CD4-positive, alpha-beta T cell (primary cell): ENCODE measurements around the gene TMEM208. TPM values are rescaled to one million over a fixed set of nuclear protein-coding genes. Genes with fewer than 3 reads are reported as not detected.

Experiments
- ATAC-seq: fragments of 200-7000 bp; cut with Tn5 transposase; one replicate; pipeline ENCODE4 v1.10.0; 2022; ENCODE audit warnings: mild to moderate bottlenecking; ENCODE audit not compliant: poor library complexity
- CTCF ChIA-PET: fragments of 350-600 bp; sonication (Branson Sonifier 250); formaldehyde crosslinking; loops from one replicate; lab custom pipeline; 2021; ENCODE audit warnings: antibody characterized with exemption, inconsistent platforms; lab: Charles Lee
- POLR2A ChIA-PET: fragments of 350-600 bp; sonication (Branson Sonifier 250); formaldehyde crosslinking; loops from one replicate; lab custom pipeline; 2021; ENCODE audit warnings: antibody characterized with exemption, inconsistent platforms; lab: Charles Lee
- DNase-seq, 14 experiments: peaks; one replicate each; pipeline ENCODE4 v3.0.0-alpha.2; 2013 to 2020; ENCODE audit warnings: mixed read lengths in 2 of 14
- H3K27ac ChIP-seq, 2 donors: one replicate each; pipeline versions ENCODE4 v1.5.1 to v1.7.0; 2013; ENCODE audit warnings: low read length in 2 of 2, low read depth in 1 of 2, mild to moderate bottlenecking in 1 of 2
- H3K27me3 ChIP-seq, 2 experiments: 1 replicate in 1 of 2; 2 replicates in 1 of 2; pipeline versions ENCODE4 v1.6.1 to v1.7.0; 2013; ENCODE audit warnings: low read length in 2 of 2, control low read depth in 1 of 2, mild to moderate bottlenecking in 1 of 2, moderate library complexity in 1 of 2; ENCODE audit not compliant: insufficient read depth in 2 of 2, control insufficient read depth in 1 of 2
- H3K36me3 ChIP-seq: one replicate; pipeline ENCODE4 v1.6.1; 2013; ENCODE audit warnings: low read length, control low read depth; ENCODE audit not compliant: insufficient read depth
- H3K4me1 ChIP-seq: one replicate; pipeline ENCODE4 v1.6.1; 2013; ENCODE audit warnings: low read length, control low read depth; ENCODE audit not compliant: insufficient read depth
- H3K4me3 ChIP-seq: one replicate; pipeline ENCODE4 v1.5.1; 2013; ENCODE audit warnings: mild to moderate bottlenecking, low read length, moderate library complexity
- H3K9me3 ChIP-seq, 2 experiments: 1 replicate in 1 of 2; 2 replicates in 1 of 2; pipeline versions ENCODE4 v1.6.1 to v1.7.0; 2013; ENCODE audit warnings: low read length in 2 of 2, mild to moderate bottlenecking in 2 of 2, control low read depth in 1 of 2, moderate library complexity in 1 of 2; ENCODE audit not compliant: control insufficient read depth in 1 of 2, insufficient read depth in 1 of 2
- H3K27ac Mint-ChIP-seq: one replicate; pipeline ENCODE4 v1.8.0; 2020; ENCODE audit warnings: mixed read lengths
- H3K27me3 Mint-ChIP-seq: one replicate; pipeline ENCODE4 v1.8.0; 2021; ENCODE audit warnings: mixed read lengths
- H3K36me3 Mint-ChIP-seq: one replicate; pipeline ENCODE4 v1.8.0; 2021; ENCODE audit warnings: low read depth, mixed read lengths
- H3K4me1 Mint-ChIP-seq: one replicate; pipeline ENCODE4 v1.8.0; 2021; ENCODE audit warnings: low read depth, mixed read lengths
- H3K4me3 Mint-ChIP-seq: one replicate; pipeline ENCODE4 v1.8.0; 2020; ENCODE audit warnings: mild to moderate bottlenecking, mixed read lengths
- H3K9me3 Mint-ChIP-seq: one replicate; pipeline ENCODE4 v1.8.0; 2020; ENCODE audit warnings: mixed read lengths
- CTCF ChIP-seq: fragments of 200-600 bp; IDR thresholded peaks from one replicate; pipeline ENCODE4 v1.8.0; 2022; ENCODE audit warnings: antibody characterized with exemption, mild to moderate bottlenecking
- intact Hi-C, 2 experiments: fragments of 100-400 bp; cut with DNase I in 1 of 2; cut with micrococcal nuclease in 1 of 2; formaldehyde crosslinking; loops; one replicate each; pipeline versions ENCODE4 v1.15.1 to v1.9.0; 2023 to 2025; cut with DNase I, micrococcal nuclease
- total RNA-seq, 174 experiments: library from RNA in 2 of 174; stranded (reverse) in 2 of 174; gene quantifications; one replicate each; pipeline ENCODE4 v1.2.3 and lab custom pipeline; 2021 to 2026

TMEM208 gene
- total RNA-seq, 2 experiments from 2014 or later, result 35.8 to 37.6 TPM

GRCh38 chr16:67213197-67214019 lies 13.5 kb upstream of the TMEM208 start:
- Mint-ChIP-seq H3K36me3 (peaks cover 9% of the 10 kb centered on the region), H3K4me1 (no peaks in the 10 kb centered on the region), H3K4me3 (no peak overlapping the region), H3K27me3 (no peaks in the 10 kb centered on the region), H3K27ac (no peak overlapping the region), H3K9me3 (no peaks in the 10 kb centered on the region)
- no peak for ATAC-seq
- Histone ChIP-seq H3K9me3 (no peaks in the 10 kb centered on the region), H3K36me3 (peaks cover 8% of the 10 kb centered on the region), H3K27ac (no peak overlapping the region), H3K4me1 (no peaks in the 10 kb centered on the region), H3K4me3 (no peak overlapping the region), H3K27me3 (no peaks in the 10 kb centered on the region)
- no peak for DNase-seq
- intact Hi-C loops, result no loop called here
- ChIA-PET POLR2A (no interaction called here), CTCF (no interaction called here)
- no peak for TF ChIP-seq CTCF

- Histone ChIP-seq H3K4me3 (no peak overlapping the region), H3K36me3 (peaks cover 6% of the 10 kb centered on the region), H3K4me1 (no peaks in the 10 kb centered on the region), H3K9me3 (no peaks in the 10 kb centered on the region), H3K27ac (no peak overlapping the region), H3K27me3 (no peaks in the 10 kb centered on the region)
- Mint-ChIP-seq H3K27ac (no peak overlapping the region), H3K4me1 (no peaks in the 10 kb centered on the region), H3K4me3 (no peak overlapping the region), H3K9me3 (no peaks in the 10 kb centered on the region), H3K27me3 (no peaks in the 10 kb centered on the region), H3K36me3 (peaks cover 9% of the 10 kb centered on the region)
- DNase-seq (no peak), ATAC-seq (no peak)
- CTCF ChIA-PET, result no interaction called here
- TF ChIP-seq CTCF, result no peak
- intact Hi-C loops, result no loop called here
- POLR2A ChIA-PET, result interaction anchor here (1.8 kb wide), 1 partner anchor 11 kb away, joined by 9 read pairs; the partner anchor contains the start of gene TMEM208
Measured at GRCh38 chr16:67215706-67216105, 11.2 kb upstream of the TMEM208 start.

- TF ChIP-seq CTCF, result no peak
Measured at GRCh38 chr16:67216612-67217490, 10.1 kb upstream of the TMEM208 start.

More at GRCh38 chr16:67216612-67217490, 10.1 kb upstream of the TMEM208 start:
- Mint-ChIP-seq H3K27ac (no peak overlapping the region), H3K36me3 (peaks cover 9% of the 10 kb centered on the region), H3K4me1 (no peaks in the 10 kb centered on the region), H3K9me3 (no peaks in the 10 kb centered on the region), H3K27me3 (no peaks in the 10 kb centered on the region), H3K4me3 (no peak overlapping the region)
- ChIA-PET CTCF (interaction anchor here (0.7 kb wide), 1 partner anchor 19 kb away, joined by 3 read pairs; no protein-coding TSS in a partner anchor), POLR2A (no interaction called here)
- Histone ChIP-seq H3K27ac (no peak overlapping the region), H3K4me1 (no peaks in the 10 kb centered on the region), H3K4me3 (no peak overlapping the region), H3K36me3 (no peaks in the 10 kb centered on the region), H3K9me3 (no peaks in the 10 kb centered on the region), H3K27me3 (no peaks in the 10 kb centered on the region)
- DNase-seq, result no peak
- no peak for ATAC-seq
- intact Hi-C loops, result no loop called here
